Heart right ventricle (tissue), 16 donors: ENCODE data around the gene LARP4. TPM values are rescaled to one million over a fixed set of nuclear protein-coding genes. Genes with fewer than 3 reads are reported as not detected.

Experiments used
- ATAC-seq, 8 donors: fragments of 200-7000 bp; cut with Tn5 transposase; one replicate each; pipeline ENCODE4 v1.9.1; 2020; ENCODE audit warnings: mild to moderate bottlenecking in 8 of 8, moderate library complexity in 8 of 8, moderate number of reproducible peaks in 1 of 8
- DNase-seq, 2 donors: peaks; one replicate each; pipeline ENCODE4 v3.0.0-alpha.2; 2020
- H3K27ac ChIP-seq, 10 donors: fragments of 200-600 bp; sonication (generic) in 2 of 10; one replicate each; pipeline versions ENCODE4 v1.5.0 to v1.8.0; 2020 to 2022; ENCODE audit warnings: mild to moderate bottlenecking in 3 of 10
- H3K27me3 ChIP-seq, 7 donors: fragments of 200-600 bp; one replicate each; pipeline ENCODE4 v1.8.0; 2021 to 2022; ENCODE audit warnings: mild to moderate bottlenecking in 2 of 7
- H3K36me3 ChIP-seq, 9 donors: fragments of 200-600 bp; sonication (generic) in 1 of 9; one replicate each; pipeline versions ENCODE4 v1.5.0 to v1.8.0; 2020 to 2022; ENCODE audit warnings: mild to moderate bottlenecking in 2 of 9
- H3K4me1 ChIP-seq, 9 donors: fragments of 200-600 bp; sonication (generic) in 1 of 9; one replicate each; pipeline versions ENCODE4 v1.5.0 to v1.8.0; 2020 to 2022; ENCODE audit warnings: mild to moderate bottlenecking in 4 of 9
- H3K4me3 ChIP-seq, 10 donors: fragments of 200-600 bp; sonication (generic) in 2 of 10; one replicate each; pipeline versions ENCODE4 v1.5.0 to v1.8.0; 2020 to 2022; ENCODE audit warnings: mild to moderate bottlenecking in 7 of 10, moderate library complexity in 2 of 10
- H3K9me3 ChIP-seq, 11 donors: fragments of 200-600 bp in 10 of 11; sonication (generic) in 2 of 11; one replicate each; pipeline versions ENCODE4 v1.5.0 to v1.8.0; 2013 to 2022; ENCODE audit warnings: mild to moderate bottlenecking in 2 of 11, control low read depth in 1 of 11, moderate library complexity in 1 of 11
- WGBS, 2 donors: extraction: QIAGEN DNeasy Blood & Tissue Kit; methylation state at CpG; one replicate each; pipeline ENCODE4 v1.1.7; 2013; ENCODE audit warnings: inconsistent platforms in 1 of 2; 5-methylcytosine and 5-hydroxymethylcytosine counted together
- intact Hi-C, 10 donors: fragments of 100-400 bp; cut with DNase I; formaldehyde crosslinking; loops; one replicate each; pipeline versions ENCODE4 v1.11.1 to v1.14.2; 2022
- polyA plus RNA-seq, 2 donors: library from polyadenylated mRNA; stranded (reverse); fragments of 200-250 nt; gene quantifications; one replicate each; pipeline ENCODE4 v1.2.3, GENCODE V29; 2013
- total RNA-seq, 10 donors: library from RNA; stranded (reverse); fragmentation: NEBNext Ultra II Directional in 3 of 10; extraction: Animal tissue kit (Norgen Biotek cat#: 25700) in 3 of 10; gene quantifications; one replicate each; pipeline versions ENCODE4 v1.2.1 to v1.2.4, GENCODE V29; 2021 to 2023
- TF ChIP-seq, protein P1 (sequence below), 9 donors: fragments of 200-600 bp; sonication (generic) in 2 of 9; IDR thresholded peaks; one replicate each; pipeline versions ENCODE4 v1.5.0 to v1.8.0; 2021 to 2022; ENCODE audit warnings: antibody characterized with exemption in 9 of 9, mild to moderate bottlenecking in 5 of 9, moderate library complexity in 1 of 9
- donor health status: Arrhythmogenic right ventricular cardiomyopathy.
- donor health status: ischemic (EF 13 %, LVEDD 7.1; RV severe dilation, severe dysfunction).
- donor health status: healthy with polysubstance abuse.
- donor health status: DM: no; HTN: yes; CAD: no.
- donor health status: DM: no; HTN: no; CAD: no.
- donor health status: ischemic (EF 25% LVEDD 6.9; RV normal size, moderate dysfunction).
- donor health status: ischemic (EF 25% LVEDD 5.7; RV mildly dilated, moderate dysfunction).
- donor health status: healthy.
- donor health status: DM: yes; HTN: yes; CAD: no.
- donor health status: Ischemic cardiomyopathy.
- donor health status: ischemic (EF 35%, LVEDD 5.7; RV mildly dilated, moderate dysfunction).
- donor health status: nonischemic (EF 11% LVEDD 7.7; RV severe dilation, severe dysfunction).
- donor health status: DM: yes; HTN: yes; CAD: no.
- donor health status: PGD.
- donor health status: ischemic (EF 29% LVEDD 5.4; RV normal size, mild dysfunction).
- donor health status: nonischemic (EF 23%, LVEDD 6.1; RV moderate dilation, normal function).

LARP4 gene
- total and polyA plus RNA-seq, 12 donors, result 6.9 to 75.7 (median 58.4) TPM

DNA sequence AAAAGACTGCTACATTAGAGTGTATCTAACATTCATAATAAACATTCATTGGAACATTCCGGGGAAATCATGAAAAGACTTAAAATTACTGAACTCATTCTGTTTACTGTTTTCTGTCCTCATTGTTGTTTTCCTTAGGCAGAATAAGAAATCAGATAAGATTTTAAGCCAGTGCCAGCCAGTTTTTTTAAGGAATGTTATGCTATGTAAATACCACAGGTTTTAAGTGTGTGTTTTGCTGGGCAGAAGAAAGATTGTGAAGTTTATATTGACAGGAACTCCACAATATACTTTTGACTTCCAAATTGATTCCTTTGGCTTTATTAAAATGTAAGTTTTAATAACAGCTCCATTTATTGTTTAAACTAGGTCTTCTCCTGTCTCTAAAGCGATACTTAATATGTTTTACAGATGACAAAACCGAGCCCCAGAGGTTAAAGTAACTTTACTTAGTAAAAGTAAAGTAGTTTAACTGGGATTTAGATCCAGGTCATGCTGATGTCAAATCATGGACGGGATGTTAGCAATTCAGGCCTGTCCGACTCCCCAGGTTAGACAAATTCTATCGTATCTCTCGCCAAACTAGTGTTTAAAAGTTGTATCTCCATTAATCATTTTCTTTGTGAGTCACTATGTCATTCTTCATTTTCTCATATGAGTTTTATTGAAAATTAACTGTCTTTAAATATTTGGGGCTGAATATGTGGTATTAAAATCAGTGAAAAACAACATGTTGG lies 1.7 kb downstream of the LARP4 start:
- DNase-seq, result no peak
- intact Hi-C loops, result loop anchor here in 1 of 10 donors (5.0 kb wide), 1 partner anchor 290 kb away; the partner anchor contains the start of gene COX14
- Histone ChIP-seq H3K27ac (peak overlapping the region in 9 of 10 donors; percentile 76 to 96 (median 90)), H3K4me3 (peak overlapping the region; percentile 2 to 95 (median 76)), H3K4me1 (peaks cover 0 to 35% (median 27%) of the 10 kb centered on the region in 9 donors), H3K27me3 (no peaks in the 10 kb centered on the region), H3K9me3 (no peaks in the 10 kb centered on the region), H3K36me3 (peaks cover 0 to 3% (median 0%) of the 10 kb centered on the region in 9 donors)
- WGBS, 2 donors, result 33 to 35% methylated on average over 7 of the region's 7 CpGs
- no peak for ATAC-seq
- TF ChIP-seq, protein P1, sequence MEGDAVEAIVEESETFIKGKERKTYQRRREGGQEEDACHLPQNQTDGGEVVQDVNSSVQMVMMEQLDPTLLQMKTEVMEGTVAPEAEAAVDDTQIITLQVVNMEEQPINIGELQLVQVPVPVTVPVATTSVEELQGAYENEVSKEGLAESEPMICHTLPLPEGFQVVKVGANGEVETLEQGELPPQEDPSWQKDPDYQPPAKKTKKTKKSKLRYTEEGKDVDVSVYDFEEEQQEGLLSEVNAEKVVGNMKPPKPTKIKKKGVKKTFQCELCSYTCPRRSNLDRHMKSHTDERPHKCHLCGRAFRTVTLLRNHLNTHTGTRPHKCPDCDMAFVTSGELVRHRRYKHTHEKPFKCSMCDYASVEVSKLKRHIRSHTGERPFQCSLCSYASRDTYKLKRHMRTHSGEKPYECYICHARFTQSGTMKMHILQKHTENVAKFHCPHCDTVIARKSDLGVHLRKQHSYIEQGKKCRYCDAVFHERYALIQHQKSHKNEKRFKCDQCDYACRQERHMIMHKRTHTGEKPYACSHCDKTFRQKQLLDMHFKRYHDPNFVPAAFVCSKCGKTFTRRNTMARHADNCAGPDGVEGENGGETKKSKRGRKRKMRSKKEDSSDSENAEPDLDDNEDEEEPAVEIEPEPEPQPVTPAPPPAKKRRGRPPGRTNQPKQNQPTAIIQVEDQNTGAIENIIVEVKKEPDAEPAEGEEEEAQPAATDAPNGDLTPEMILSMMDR (IDR thresholded peaks at IDR 0.05), result no peak

DNA sequence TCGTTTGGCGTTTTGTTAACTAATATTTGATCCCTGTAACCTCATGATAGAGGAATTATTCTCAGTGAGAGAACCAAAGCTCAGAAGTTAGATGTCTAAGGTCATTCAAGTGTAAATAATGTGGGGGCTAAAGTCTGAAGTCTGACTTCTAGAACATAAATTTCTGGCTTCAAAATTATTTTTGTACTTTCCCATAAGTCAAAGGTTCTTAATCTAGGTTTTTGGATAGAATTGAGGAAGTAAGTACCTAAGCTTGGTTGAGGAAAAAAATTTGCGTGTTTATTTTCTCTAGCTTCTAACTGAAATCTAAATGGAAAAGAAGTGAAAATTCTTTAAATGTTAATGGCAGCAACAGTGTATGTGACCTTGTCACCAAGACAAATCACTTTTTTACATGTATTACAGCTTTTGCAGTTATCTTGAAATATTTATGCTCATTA lies 2.3 kb downstream of the LARP4 start:
- DNase-seq (no peak), ATAC-seq (no peak)
- no peaks in the 10 kb centered on the region for H3K9me3 ChIP-seq
- WGBS, 2 donors, result 38 to 44% methylated on average over 3 of the region's 3 CpGs
- TF ChIP-seq, protein P1 (IDR thresholded peaks at IDR 0.05), result no peak
- H3K4me1 ChIP-seq, result peaks cover 0 to 41% (median 28%) of the 10 kb centered on the region in 9 donors
- peaks cover 0 to 8% (median 0%) of the 10 kb centered on the region in 9 donors for H3K36me3 ChIP-seq
- H3K27ac ChIP-seq, result peak overlapping the region in 8 of 10 donors; percentile 46 to 96 (median 90)
- intact Hi-C loops, result loop anchor here in 1 of 10 donors (5.0 kb wide), 1 partner anchor 291 kb away; the partner anchor contains the start of gene COX14
- peak overlapping the region; percentile 2 to 95 (median 76) for H3K4me3 ChIP-seq
- no peaks in the 10 kb centered on the region for H3K27me3 ChIP-seq

DNA sequence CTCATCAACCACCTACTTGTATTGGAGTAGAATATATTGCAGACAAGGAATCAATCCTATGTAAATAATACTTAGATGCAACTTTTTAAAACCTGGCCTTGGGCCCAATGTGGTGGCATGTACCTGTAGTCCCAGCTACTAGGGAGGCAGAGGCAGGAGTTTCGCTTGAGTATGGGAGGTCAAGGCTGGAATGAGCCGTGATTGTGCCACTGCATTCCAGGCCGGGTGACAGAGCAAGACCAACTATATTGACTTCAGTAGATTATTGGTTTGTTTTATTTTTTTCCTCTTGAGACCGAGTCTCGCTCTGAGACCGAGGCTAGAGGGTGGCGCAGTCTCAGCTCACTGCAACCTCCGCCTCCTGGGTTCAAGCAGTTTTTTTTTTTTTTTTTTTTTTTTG lies 3.6 kb downstream of the LARP4 start:
- no peak overlapping the region for H3K27ac ChIP-seq
- H3K9me3 ChIP-seq, result no peaks in the 10 kb centered on the region
- 96 to 99% methylated on average over 8 of the region's 8 CpGs for WGBS, 2 donors
- H3K4me3 ChIP-seq, result no peak overlapping the region
- intact Hi-C loops, result loop anchor here in 1 of 10 donors (5.0 kb wide), 1 partner anchor 292 kb away; the partner anchor contains the start of gene COX14
- peaks cover 0 to 45% (median 28%) of the 10 kb centered on the region in 9 donors for H3K4me1 ChIP-seq
- H3K36me3 ChIP-seq, result peaks cover 0 to 14% (median 0%) of the 10 kb centered on the region in 9 donors
- H3K27me3 ChIP-seq, result no peaks in the 10 kb centered on the region
- TF ChIP-seq, protein P1 (IDR thresholded peaks at IDR 0.05), result no peak
- DNase-seq, result no peak
- ATAC-seq, result no peak

DNA sequence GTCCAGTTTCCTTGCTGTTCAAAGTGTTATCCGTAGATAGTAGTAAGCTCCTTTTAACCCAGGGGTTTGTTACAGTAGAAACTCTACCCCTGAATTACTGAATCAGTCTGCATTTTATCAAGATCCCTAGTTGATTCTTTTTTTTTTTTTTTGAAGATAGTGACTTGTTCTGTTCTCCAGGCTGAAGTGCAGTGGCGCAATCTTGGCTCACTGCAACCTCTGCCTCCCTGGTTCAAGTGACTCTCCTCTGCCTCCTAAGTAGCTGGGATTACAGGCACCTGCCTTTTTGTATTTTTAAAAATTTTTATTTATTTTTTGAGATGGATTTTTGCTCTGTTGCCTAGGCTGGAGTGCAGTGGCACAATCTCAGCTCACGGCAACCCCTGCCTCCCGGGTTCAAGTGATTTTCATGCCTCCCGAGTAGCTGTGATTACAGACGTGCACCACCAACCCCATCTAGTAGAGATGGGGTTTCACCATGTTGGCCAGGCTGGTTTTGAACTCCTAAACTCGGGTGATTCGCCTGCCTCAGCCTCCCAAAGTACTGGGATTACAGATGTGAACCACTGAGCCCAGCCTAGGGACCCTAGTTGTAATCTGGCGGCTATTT lies 10.5 kb downstream of the LARP4 start:
- Histone ChIP-seq H3K36me3 (peaks cover 0 to 19% (median 0%) of the 10 kb centered on the region in 9 donors), H3K27me3 (no peaks in the 10 kb centered on the region), H3K4me3 (no peak overlapping the region), H3K9me3 (no peaks in the 10 kb centered on the region), H3K4me1 (peaks cover 0 to 46% (median 14%) of the 10 kb centered on the region in 9 donors), H3K27ac (no peak overlapping the region)
- no peak for DNase-seq
- TF ChIP-seq, protein P1 (IDR thresholded peaks at IDR 0.05), result no peak
- intact Hi-C loops, result no loop called here
- no peak for ATAC-seq
- WGBS, 2 donors, result 92 to 95% methylated on average over 9 of the region's 9 CpGs
